NB4 (cell line): ENCODE results near the gene MEF2D.

ENCODE experiments used
- DNase-seq: peaks from one replicate; pipeline ENCODE4 v3.0.0; 2010; ENCODE audit warnings: low read depth
- H3K4me3 ChIP-seq: one replicate; pipeline ENCODE4 v1.5.1; 2011; ENCODE audit warnings: mild to moderate bottlenecking, low read depth, low read length, moderate library complexity
- MYC ChIP-seq: IDR thresholded peaks from 2 replicates; pipeline ENCODE4 v1.6.1; 2011; ENCODE audit warnings: low read depth, low read length
- POLR2A ChIP-seq: IDR thresholded peaks from 2 replicates; pipeline ENCODE4 v1.6.1; 2011; ENCODE audit warnings: mild to moderate bottlenecking; ENCODE audit not compliant: insufficient read length; ENCODE audit errors: extremely low read depth
- TF ChIP-seq, protein P1 (sequence below): IDR thresholded peaks from one replicate; pipeline ENCODE4 v1.5.1; 2012; ENCODE audit warnings: low read depth, low read length
- TF ChIP-seq, protein P2 (sequence below): IDR thresholded peaks from 2 replicates; pipeline ENCODE4 v1.6.1; 2011; ENCODE audit warnings: low read depth, low read length

Gene MEF2D

DNA sequence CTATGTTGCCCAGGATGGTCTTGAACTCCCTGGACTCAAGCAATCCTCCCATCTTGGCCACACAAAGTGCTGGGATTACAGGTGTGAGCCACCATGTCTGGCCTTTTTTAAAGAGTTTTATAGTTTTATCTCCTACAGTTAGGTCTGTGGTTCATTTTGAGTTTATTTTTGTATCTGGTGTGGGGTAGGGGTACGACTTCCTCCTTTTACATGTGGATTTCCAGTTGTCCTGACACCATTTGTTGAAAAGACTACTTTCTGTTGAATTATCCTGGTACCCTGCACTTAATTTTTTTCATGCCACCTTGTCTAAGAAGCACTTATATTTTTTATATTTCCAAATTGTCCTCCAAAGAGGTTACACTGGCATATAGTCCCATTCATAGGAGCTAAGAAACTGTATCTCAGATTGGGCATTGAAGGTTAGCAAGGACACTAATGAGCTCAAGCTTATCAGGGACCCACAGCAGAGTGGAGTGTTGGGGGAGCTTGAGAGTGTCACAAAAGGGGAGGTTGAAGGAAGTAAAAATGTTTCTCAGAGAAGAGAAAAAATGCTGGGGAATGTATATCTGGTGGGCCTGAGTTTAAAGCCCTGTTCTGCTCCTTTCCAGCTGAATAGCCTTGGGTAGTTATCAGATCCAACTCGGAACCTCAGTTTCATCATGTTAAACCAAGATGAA, 23.4 kb upstream of the MEF2D start:
- TF ChIP-seq, protein P1, sequence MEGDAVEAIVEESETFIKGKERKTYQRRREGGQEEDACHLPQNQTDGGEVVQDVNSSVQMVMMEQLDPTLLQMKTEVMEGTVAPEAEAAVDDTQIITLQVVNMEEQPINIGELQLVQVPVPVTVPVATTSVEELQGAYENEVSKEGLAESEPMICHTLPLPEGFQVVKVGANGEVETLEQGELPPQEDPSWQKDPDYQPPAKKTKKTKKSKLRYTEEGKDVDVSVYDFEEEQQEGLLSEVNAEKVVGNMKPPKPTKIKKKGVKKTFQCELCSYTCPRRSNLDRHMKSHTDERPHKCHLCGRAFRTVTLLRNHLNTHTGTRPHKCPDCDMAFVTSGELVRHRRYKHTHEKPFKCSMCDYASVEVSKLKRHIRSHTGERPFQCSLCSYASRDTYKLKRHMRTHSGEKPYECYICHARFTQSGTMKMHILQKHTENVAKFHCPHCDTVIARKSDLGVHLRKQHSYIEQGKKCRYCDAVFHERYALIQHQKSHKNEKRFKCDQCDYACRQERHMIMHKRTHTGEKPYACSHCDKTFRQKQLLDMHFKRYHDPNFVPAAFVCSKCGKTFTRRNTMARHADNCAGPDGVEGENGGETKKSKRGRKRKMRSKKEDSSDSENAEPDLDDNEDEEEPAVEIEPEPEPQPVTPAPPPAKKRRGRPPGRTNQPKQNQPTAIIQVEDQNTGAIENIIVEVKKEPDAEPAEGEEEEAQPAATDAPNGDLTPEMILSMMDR: no peak
- TF ChIP-seq POLR2A (no peak), MYC (no peak; the same call in 1 of the 2 replicates)
- TF ChIP-seq, protein P2, sequence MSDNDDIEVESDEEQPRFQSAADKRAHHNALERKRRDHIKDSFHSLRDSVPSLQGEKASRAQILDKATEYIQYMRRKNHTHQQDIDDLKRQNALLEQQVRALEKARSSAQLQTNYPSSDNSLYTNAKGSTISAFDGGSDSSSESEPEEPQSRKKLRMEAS: peak; percentile 19; the same call in 1 of the 2 replicates
- H3K4me3 ChIP-seq: peak overlapping the region; percentile 23
- peak; percentile 62 for DNase-seq

DNA sequence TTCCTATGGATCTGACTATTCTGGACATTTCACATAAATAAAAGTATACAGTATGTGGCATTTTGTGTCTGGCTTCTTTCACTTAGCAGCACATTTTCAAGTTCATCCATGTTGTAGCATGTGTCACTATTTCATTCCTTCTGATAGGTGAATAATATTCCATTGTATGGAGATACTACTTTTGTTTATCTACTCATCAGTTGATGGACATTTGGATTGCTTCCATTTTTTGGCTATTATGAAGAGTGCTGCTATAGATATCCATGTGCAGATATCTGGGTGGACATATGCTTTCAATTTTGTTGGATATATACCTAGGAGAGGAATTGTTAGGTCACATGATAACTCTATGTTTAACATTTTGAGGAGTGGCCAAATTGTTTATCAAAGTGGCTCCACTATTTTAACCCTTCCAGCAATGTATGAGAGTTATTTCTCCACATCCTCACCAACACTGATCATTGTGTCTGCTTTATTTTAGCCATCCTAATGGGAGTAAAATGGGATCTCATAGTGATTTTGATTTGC, 21.9 kb upstream of the MEF2D start:
- H3K4me3 ChIP-seq: no peak overlapping the region
- DNase-seq: no peak
- no peak for TF ChIP-seq MYC
- TF ChIP-seq, protein P1: no peak
- TF ChIP-seq POLR2A: no peak
- TF ChIP-seq, protein P2: no peak

DNA sequence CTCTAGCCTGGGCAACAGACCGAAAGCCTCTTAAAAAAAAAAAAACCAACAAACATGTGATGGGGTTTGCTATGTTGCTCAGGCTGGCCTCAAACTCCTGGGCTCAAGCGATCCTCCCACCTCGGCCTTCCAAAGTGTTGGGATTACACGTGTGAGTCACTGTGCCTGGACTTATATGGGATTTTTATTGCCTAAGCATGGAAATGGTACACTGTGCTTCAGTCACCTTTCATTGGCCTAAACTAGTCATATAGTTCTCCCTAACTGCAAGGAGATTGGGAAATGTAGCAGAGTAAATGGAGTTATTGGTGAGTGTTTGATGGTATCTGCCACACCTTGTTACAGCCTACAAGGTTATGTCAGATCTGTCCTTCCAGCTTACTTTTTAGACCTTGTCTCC, 17.2 kb upstream of the MEF2D start:
- no peak overlapping the region for H3K4me3 ChIP-seq
- TF ChIP-seq, protein P1: no peak
- TF ChIP-seq, protein P2: no peak
- TF ChIP-seq POLR2A (no peak), MYC (no peak)
- no peak for DNase-seq

DNA sequence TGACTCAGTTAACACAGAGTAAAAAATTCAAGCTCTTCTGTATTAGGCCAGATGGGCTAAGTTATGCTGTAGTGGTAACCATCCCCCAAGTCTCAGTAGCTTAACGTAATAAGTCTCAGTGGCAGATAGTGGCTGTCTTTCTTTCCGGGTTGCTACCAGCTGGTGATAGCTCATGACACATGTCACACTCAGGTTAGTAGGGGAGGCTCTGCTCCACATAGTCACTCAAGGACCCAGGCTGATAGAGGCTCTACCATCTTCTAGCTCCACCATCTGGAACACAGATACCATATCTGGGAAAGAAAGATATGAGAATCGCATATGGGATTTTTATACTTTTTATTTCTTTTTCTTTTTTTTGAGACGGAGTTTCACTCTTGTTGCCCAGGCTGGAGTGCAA, 16.2 kb upstream of the MEF2D start:
- H3K4me3 ChIP-seq: no peak overlapping the region
- DNase-seq: no peak
- TF ChIP-seq, protein P2: no peak
- TF ChIP-seq, protein P1: no peak
- TF ChIP-seq POLR2A (no peak), MYC (no peak)

DNA sequence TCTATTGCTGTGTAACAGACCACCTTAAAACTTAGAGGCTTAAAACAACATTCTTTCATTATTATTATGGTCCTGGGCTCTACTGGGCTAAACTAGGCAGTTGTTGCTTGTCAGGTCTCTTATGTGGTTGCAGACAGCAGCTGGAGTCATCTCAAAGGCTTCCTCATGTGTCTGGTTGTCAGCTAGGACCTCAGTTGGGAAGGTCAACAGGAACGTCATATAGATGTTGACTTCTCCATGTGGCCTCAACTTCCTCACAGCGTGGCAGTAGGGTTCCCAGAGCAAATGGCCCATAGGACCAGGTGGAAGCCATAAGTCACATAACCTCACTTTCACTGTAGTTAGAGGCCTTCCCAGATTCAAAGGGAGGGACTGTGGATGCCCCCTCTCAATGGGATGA, 15.4 kb upstream of the MEF2D start:
- TF ChIP-seq, protein P1: no peak
- TF ChIP-seq POLR2A (no peak), MYC (no peak)
- TF ChIP-seq, protein P2: peak; percentile 8; the same call in 1 of the 2 replicates
- H3K4me3 ChIP-seq: no peak overlapping the region
- no peak for DNase-seq

DNA sequence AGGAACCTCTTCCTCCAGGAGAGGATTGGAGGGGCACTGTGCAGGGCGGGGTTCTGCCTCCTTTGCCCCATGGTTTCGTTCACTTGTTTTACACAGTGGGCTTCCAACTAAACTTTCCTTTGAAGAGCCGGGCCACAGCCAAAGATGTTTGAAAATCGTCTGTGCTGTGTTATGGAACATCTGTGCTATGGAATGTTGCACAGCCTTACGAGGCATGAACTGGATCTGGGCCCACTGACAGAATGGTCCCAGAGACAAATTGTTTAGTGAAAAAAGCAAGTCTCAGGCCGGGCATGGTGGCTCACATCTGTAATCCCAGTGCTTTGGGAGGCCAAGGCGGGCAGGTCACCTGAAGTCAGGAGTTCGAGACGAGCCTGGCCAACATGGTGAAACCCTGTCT, 12.6 kb upstream of the MEF2D start:
- TF ChIP-seq, protein P2: no peak
- TF ChIP-seq, protein P1: no peak
- TF ChIP-seq POLR2A (no peak), MYC (no peak)

More for the DNA sequence above, 12.6 kb upstream of the MEF2D start:
- DNase-seq: no peak
- no peak overlapping the region for H3K4me3 ChIP-seq
